OCI-LY1 (cell line): ENCODE data around the gene SERPINA4.

Experiments used
- EZH2 ChIP-seq: fragments of 200-600 bp; sonication (generic), shearing (Covaris generic); IDR thresholded peaks from 2 replicates; pipeline ENCODE4 v1.8.0; 2017; ENCODE audit warnings: borderline replicate concordance, mixed run types, mild to moderate bottlenecking, antibody characterized with exemption, low read length, moderate library complexity, mixed read lengths
- TF ChIP-seq, protein P1 (sequence below): fragments of 200-600 bp; sonication (generic), shearing (Covaris generic); IDR thresholded peaks from 2 replicates; pipeline ENCODE4 v1.5.1; 2017; ENCODE audit warnings: mild to moderate bottlenecking, antibody characterized with exemption, low read length, moderate library complexity, mixed read lengths

- TF ChIP-seq, protein P1, sequence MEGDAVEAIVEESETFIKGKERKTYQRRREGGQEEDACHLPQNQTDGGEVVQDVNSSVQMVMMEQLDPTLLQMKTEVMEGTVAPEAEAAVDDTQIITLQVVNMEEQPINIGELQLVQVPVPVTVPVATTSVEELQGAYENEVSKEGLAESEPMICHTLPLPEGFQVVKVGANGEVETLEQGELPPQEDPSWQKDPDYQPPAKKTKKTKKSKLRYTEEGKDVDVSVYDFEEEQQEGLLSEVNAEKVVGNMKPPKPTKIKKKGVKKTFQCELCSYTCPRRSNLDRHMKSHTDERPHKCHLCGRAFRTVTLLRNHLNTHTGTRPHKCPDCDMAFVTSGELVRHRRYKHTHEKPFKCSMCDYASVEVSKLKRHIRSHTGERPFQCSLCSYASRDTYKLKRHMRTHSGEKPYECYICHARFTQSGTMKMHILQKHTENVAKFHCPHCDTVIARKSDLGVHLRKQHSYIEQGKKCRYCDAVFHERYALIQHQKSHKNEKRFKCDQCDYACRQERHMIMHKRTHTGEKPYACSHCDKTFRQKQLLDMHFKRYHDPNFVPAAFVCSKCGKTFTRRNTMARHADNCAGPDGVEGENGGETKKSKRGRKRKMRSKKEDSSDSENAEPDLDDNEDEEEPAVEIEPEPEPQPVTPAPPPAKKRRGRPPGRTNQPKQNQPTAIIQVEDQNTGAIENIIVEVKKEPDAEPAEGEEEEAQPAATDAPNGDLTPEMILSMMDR = no peak
- TF ChIP-seq EZH2 = no peak
These were observed 45.4 kb upstream of the SERPINA4 start for GRCh38 chr14:94515856-94516255.
